Prostate gland (tissue), 2 donors: ENCODE results near the gene UBE2O. TPM values are rescaled to one million over a fixed set of nuclear protein-coding genes. Genes with fewer than 3 reads are reported as not detected.

Experiments used
- DNase-seq: peaks from one replicate; pipeline ENCODE4 v3.0.0-alpha.2; 2019; ENCODE audit warnings: low spot score
- H3K27ac ChIP-seq, 2 donors: fragments of 200-600 bp; sonication (generic); 2 replicates each; pipeline ENCODE4 v1.5.1; 2017 to 2019
- H3K27me3 ChIP-seq: fragments of 200-600 bp; sonication (generic); replicated peaks from 2 replicates; pipeline ENCODE4 v1.5.1; 2019; ENCODE audit not compliant: insufficient read depth
- H3K36me3 ChIP-seq, 2 donors: fragments of 200-600 bp; sonication (generic); 1 replicate in 1 of 2; 2 replicates in 1 of 2; pipeline versions ENCODE4 v1.5.1 to v1.8.1; 2017 to 2019
- H3K4me1 ChIP-seq: fragments of 200-600 bp; sonication (generic); replicated peaks from 2 replicates; pipeline ENCODE4 v1.5.1; 2019
- H3K4me3 ChIP-seq, 2 donors: fragments of 200-600 bp; sonication (generic); 2 replicates each; pipeline ENCODE4 v1.5.1; 2017 to 2019
- H3K9me3 ChIP-seq: fragments of 200-600 bp; sonication (generic); 2 replicates; pipeline ENCODE4 v1.5.1; 2017
- POLR2A ChIP-seq: fragments of 450-650 bp; IDR thresholded peaks from one replicate; pipeline ENCODE4 v1.6.1; 2016; ENCODE audit warnings: antibody characterized with exemption, mild to moderate bottlenecking
- POLR2AphosphoS5 ChIP-seq: sonication (generic); formaldehyde crosslinking; IDR thresholded peaks from one replicate; pipeline ENCODE4 v1.6.1; 2017; ENCODE audit warnings: antibody characterized with exemption
- WGBS: methylation state at CpG from one replicate; pipeline ENCODE4 v1.1.5; 2018; 5-methylcytosine and 5-hydroxymethylcytosine counted together
- intact Hi-C: fragments of 100-400 bp; cut with DNase I; formaldehyde crosslinking; loops from one replicate; pipeline ENCODE4 v1.14.2; 2022
- total RNA-seq, 2 donors: library from RNA; depleted of rRNA; stranded (reverse); fragments of >200 nt; gene quantifications; one replicate each; pipeline ENCODE4 v1.1.0, GENCODE V29; 2016
- TF ChIP-seq, protein P1 (sequence below), 4 experiments: fragments of 200-600 bp in 2 of 4; fragments of 450-650 bp in 2 of 4; sonication (generic) in 2 of 4; IDR thresholded peaks; 1 replicate in 3 of 4; 2 replicates in 1 of 4; pipeline ENCODE4 v1.5.1; 2016 to 2019; ENCODE audit warnings: antibody characterized with exemption in 4 of 4, mild to moderate bottlenecking in 2 of 4, moderate library complexity in 2 of 4

UBE2O gene
- total RNA-seq, 2 donors from 2014 or later = 19.9 to 39.8 TPM

DNA sequence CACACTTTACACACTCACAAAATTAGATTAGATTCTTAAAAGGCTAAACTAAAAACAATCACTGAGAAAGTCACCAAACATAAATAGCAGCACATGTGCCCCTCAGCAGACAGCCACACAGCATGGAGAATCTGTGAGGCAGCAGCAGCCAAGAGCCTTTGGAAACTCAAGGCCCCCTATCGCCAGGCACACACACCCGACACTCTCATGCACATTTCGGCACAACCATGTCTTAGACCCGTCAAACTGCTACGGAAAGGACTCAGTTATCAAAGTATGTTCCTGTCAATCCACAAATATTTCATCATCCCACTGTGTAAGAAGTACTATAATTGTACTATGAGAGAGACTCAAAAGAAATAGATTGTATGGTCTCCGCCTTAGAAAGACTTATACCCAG is 20.9 kb downstream of the UBE2O start:
- 97% methylated on average over 6 of the region's 6 CpGs for WGBS
- no peak for TF ChIP-seq POLR2AphosphoS5
- no peak for TF ChIP-seq POLR2A
- TF ChIP-seq, protein P1, sequence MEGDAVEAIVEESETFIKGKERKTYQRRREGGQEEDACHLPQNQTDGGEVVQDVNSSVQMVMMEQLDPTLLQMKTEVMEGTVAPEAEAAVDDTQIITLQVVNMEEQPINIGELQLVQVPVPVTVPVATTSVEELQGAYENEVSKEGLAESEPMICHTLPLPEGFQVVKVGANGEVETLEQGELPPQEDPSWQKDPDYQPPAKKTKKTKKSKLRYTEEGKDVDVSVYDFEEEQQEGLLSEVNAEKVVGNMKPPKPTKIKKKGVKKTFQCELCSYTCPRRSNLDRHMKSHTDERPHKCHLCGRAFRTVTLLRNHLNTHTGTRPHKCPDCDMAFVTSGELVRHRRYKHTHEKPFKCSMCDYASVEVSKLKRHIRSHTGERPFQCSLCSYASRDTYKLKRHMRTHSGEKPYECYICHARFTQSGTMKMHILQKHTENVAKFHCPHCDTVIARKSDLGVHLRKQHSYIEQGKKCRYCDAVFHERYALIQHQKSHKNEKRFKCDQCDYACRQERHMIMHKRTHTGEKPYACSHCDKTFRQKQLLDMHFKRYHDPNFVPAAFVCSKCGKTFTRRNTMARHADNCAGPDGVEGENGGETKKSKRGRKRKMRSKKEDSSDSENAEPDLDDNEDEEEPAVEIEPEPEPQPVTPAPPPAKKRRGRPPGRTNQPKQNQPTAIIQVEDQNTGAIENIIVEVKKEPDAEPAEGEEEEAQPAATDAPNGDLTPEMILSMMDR (IDR thresholded peaks at IDR 0.05) = no peak
- Histone ChIP-seq H3K27ac (no peak overlapping the region), H3K27me3 (no peaks in the 10 kb centered on the region), H3K36me3 (no peaks in the 10 kb centered on the region), H3K9me3 (no peaks in the 10 kb centered on the region), H3K4me1 (no peaks in the 10 kb centered on the region), H3K4me3 (no peak overlapping the region)
- intact Hi-C loops = no loop called here
- DNase-seq = no peak

DNA sequence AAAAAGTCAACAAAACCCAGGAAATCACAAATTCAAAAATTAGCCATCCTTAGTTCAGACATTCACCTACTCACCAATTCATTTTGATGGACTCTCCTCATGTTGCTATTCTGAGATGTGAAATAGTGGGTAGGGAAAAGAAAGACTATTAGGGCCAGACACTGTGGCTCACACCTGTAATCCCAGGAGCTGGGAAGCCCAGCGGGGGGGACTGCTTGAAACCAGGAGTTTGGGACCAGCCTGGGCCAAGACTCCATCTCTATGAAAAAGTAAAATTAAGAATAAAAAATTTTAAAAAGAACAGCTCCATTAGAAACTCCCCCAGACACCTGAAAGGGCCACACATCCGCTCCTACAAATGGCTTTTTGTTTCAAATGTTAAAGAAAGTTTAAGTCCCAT is 21.4 kb downstream of the UBE2O start:
- TF ChIP-seq, protein P1 (IDR thresholded peaks at IDR 0.05) = no peak
- no peak for TF ChIP-seq POLR2AphosphoS5
- no peak for TF ChIP-seq POLR2A
- Histone ChIP-seq H3K27ac (no peak overlapping the region), H3K27me3 (no peaks in the 10 kb centered on the region), H3K9me3 (no peaks in the 10 kb centered on the region), H3K4me3 (no peak overlapping the region), H3K4me1 (no peaks in the 10 kb centered on the region), H3K36me3 (no peaks in the 10 kb centered on the region)
- WGBS = 93% methylated on average over 2 of the region's 2 CpGs
- DNase-seq = no peak
- intact Hi-C loops = no loop called here

DNA sequence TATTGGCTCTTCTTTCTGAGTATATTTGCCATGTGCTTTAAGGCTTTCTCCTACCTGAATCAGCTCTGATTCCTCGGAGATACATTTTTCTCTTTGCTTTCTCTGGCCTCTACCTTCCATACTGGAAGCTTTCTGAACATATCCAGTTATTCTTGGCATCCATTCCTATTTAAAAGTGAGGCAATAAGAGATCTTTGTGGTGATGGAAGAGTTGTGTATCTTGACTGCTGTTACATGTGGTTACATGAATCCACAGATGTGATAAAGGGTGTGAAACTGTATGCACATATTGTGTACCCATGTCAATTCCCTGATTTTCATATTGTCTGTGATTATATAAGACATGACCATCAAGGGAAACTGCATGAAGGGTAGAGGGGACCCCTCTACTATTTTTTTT is 24.4 kb downstream of the UBE2O start:
- Histone ChIP-seq H3K27me3 (no peaks in the 10 kb centered on the region), H3K27ac (no peak overlapping the region), H3K4me1 (no peaks in the 10 kb centered on the region), H3K36me3 (no peaks in the 10 kb centered on the region), H3K9me3 (no peaks in the 10 kb centered on the region), H3K4me3 (no peak overlapping the region)
- intact Hi-C loops = no loop called here
- WGBS = 79% methylated on average over 1 of the region's 1 CpG
- TF ChIP-seq POLR2A = no peak
- TF ChIP-seq, protein P1 (IDR thresholded peaks at IDR 0.05) = no peak
- TF ChIP-seq POLR2AphosphoS5 = no peak
- DNase-seq = no peak

- Histone ChIP-seq H3K9me3 (no peaks in the 10 kb centered on the region), H3K4me1 (no peaks in the 10 kb centered on the region)
- TF ChIP-seq, protein P1 (IDR thresholded peaks at IDR 0.05) = no peak
- TF ChIP-seq POLR2A = no peak
- TF ChIP-seq POLR2AphosphoS5 = no peak
Observed at GRCh38 chr17:76427501-76428231, 25.3 kb downstream of the UBE2O start.

GRCh38 chr17:76426853-76427252 is 26.1 kb downstream of the UBE2O start:
- H3K4me3 ChIP-seq = no peak overlapping the region
- WGBS = 94% methylated on average over 3 of the region's 3 CpGs
- H3K36me3 ChIP-seq = no peaks in the 10 kb centered on the region
- TF ChIP-seq POLR2AphosphoS5 (no peak), POLR2A (no peak)
- TF ChIP-seq, protein P1 (IDR thresholded peaks at IDR 0.05) = no peak
- no peaks in the 10 kb centered on the region for H3K4me1 ChIP-seq
- intact Hi-C loops = no loop called here
- H3K9me3 ChIP-seq = no peaks in the 10 kb centered on the region
- no peak for DNase-seq
- H3K27ac ChIP-seq = no peak overlapping the region
- H3K27me3 ChIP-seq = no peaks in the 10 kb centered on the region

More at GRCh38 chr17:76427501-76428231, 25.3 kb downstream of the UBE2O start:
- Histone ChIP-seq H3K27me3 (no peaks in the 10 kb centered on the region), H3K27ac (no peak overlapping the region), H3K4me3 (no peak overlapping the region), H3K36me3 (no peaks in the 10 kb centered on the region)
- WGBS = 74% methylated on average over 8 of the region's 8 CpGs
- no peak for DNase-seq
- intact Hi-C loops = no loop called here
